NK-92 treated with Interleukin-12 subunit alpha and Interleukin-12 subunit beta, amount 100 ng/mL, for 24 hours (cell line): ENCODE data around the gene MFSD1.

Experiments
- DNase-seq: peaks from one replicate; lab custom pipeline; 2025; lab: John Stamatoyannopoulos, UW

Gene MFSD1

DNA sequence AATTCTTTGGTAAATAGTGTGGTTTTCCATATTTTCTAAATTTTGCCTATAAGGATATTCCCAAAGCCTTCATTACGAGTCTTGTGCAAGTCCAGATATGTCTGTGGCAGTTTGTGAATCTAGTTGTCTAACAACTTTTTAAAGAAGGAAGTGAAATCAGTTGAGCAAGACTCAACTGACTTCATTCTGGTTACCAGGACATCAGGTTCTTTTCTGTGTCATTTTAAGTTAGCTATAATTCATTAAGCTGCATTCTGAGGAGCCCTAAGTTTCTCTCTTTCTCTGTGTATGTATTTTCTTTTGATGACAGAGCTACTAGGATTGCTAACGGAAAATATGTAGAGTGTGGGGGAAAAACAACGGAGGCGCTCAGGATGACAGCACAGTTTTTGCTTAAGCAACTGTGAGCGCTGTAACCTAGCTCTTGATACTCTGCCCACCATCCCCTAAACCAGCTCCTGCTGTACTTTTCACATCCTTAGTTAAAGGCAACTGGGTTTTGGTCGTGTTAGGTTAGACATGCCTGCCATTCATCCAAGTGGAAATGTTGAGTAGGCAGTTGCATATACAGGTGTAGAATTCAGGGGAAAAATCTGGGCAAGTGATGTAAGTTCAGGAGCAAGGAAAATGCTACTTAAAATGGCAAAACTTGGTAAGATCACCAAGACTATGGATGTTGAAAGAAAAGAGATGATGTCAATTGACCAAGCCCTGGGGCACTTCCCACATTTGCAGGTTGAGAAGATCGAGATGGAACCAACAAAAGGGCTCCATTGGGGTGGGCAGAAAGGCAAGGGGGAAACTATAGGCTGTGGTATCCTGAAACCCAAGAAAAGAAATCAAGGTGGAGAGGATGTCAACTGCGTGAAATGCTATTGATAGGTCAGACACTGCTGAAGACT lies 9.2 kb downstream of the MFSD1 start:
- no peak for DNase-seq

DNA sequence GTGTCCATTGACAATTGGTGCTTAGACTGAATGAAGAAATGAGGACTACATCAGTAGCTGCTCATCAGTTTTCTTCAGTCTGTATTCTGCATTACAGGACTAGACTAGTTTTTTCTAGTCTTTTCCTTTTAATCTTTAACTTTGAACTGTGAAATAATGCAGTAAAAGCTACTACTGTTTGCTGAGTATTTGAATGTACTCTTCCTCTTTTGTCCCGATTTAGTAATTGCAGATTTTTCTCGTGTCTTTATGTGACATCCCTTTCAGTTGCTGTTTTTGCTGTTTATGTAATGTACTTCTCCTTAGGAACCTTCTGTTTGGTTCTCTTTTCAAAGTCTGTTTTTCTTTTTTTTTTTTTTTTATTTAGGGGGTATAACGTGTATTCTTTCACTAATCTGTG lies 17.4 kb downstream of the MFSD1 start:
- no peak for DNase-seq

DNA sequence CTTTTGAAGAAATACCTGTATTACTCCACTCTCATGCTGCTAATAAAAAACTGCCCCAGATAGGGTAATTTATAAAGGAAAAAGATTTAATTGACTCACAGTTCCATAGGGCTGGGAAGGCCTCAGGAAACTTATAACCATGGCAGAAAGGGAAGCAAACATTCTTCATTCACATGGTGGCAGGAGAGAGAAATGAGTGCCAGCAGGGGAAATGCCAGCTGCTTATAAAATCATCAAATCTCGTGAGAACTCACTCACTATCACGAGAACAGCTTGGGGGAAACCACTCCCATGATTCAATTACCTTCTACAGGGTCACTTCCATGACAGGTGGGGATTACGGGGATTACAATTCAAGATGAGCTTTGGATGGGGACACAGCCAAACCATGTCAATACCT lies 18.7 kb downstream of the MFSD1 start:
- no peak for DNase-seq

DNA sequence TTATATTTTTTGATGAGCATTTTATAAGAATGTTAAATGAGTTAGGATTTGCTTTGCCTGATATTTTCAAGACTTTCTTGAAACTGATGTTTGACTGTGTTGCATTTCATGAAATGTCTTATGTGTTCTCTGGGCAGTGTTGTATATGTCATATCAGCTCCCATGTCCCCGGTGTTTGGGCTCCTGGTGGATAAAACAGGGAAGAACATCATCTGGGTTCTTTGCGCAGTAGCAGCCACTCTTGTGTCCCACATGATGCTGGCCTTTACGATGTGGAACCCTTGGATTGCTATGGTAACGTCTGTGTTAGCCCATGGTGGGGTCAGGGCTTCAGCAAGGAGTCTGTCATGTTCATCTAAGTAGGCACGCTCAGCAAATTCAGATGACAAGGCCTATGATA lies 20.0 kb downstream of the MFSD1 start:
- DNase-seq = no peak

DNA sequence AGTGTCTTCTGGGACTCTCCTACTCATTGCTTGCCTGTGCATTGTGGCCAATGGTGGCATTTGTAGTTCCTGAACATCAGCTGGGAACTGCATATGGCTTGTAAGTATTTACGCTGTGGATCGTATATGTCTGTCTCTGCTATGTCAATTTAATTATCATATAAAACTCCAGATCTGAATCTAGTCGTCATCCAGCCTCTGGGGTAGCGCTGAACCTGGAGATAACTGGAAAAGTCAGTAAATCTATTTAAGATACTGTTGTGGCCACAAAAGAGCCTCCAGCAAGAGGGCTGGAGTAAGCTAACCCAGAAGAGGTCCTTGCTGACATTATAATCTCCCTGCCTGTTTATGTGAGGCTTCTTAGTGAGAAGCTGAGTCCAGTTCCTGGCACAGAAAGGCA lies 21.6 kb downstream of the MFSD1 start:
- no peak for DNase-seq

DNA sequence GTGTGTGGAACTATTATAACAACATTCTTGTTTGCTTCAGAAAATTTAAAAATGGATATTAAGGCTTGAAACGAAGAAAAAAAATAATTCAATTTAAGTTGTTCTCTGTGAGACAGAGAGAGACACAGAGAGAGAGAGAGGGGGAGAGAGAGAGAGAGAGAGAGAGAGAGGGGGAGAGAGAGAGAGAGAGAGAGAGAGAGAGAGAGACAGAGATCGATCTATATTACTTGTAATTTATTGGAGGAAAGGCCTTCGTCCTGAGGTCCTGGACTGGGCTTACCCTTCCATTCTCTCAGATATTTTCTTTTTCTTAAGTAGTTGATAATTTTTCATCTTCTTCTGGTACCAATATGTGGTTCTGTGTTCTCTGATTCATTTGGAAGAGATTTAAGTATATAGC lies 25.9 kb downstream of the MFSD1 start:
- DNase-seq = no peak

DNA sequence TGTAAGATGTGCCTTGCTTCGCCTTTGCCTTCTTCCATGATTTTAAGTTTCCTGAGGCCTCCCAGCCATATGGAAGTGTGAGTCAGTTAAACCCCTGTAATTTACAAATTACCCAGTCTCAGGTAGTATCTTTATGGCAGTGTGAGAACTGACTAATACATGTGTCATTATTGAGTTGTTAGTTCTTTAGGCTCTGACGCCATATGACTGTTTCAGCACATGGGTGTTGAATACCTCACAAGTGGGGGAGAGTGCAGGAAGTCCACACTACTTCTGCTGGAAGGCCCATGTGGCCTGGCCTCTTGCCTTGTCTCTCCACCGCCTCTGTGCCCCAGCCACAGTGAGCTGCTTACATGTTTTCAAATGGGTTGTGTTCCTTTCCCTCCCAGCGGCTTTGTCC lies 28.5 kb downstream of the MFSD1 start:
- DNase-seq = no peak

DNA sequence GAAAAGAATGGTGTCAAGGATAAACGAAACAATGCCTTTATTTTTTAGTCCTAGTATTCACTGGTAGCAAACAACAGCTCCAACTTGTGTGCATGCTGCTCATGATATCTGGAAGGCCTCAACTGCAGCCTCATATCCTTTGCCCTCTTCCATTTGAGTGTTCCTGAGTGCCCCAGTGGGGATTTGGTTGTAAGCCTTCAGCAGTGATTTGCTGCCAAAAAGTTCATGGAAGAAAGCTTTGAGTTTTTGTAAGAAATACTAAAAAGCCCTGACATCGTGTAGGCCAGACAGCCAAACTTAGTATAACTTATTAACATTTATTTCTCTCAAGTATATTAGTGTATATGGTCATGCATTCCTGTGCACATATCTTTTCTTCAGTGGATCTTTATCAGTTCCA lies 30.0 kb downstream of the MFSD1 start:
- no peak for DNase-seq

DNA sequence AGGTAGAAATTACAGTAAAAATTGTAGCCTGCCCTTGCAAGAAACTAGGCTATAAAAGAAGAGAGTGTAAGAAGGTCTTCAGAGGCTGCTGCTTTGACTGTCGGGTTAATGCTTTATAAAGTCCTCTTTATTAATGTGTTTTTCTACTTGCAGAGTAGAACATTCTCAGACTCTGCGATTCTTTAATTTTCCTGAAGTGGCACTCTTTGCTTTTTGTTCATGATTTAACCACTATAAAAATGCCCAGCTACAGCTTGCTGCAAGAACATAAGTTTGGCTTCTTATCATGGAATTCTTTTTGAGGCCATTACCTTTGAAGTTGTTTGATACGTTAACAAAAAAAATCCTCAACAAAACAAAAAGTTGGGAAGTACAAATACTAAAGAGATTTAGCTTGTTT lies 33.8 kb downstream of the MFSD1 start:
- no peak for DNase-seq

DNA sequence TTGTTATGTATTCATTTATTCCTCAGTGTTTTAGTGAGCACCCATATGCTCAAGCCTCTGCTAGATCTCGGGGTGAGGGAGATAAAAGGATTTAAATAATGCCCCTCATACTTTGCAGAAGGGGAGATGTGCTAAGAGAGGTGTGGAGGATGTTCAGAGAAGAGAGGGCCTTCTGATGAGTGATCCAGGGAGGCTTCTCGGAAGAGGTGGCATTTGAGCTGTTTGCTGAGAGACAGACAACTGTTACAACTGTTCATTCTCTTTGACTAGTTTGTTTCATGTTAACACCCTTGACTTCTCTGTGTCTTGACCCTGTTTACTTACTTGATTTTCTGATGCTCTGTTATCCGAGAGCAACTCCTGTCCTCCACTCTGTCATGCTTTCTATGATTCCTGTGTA lies 34.5 kb downstream of the MFSD1 start:
- DNase-seq = no peak

DNA sequence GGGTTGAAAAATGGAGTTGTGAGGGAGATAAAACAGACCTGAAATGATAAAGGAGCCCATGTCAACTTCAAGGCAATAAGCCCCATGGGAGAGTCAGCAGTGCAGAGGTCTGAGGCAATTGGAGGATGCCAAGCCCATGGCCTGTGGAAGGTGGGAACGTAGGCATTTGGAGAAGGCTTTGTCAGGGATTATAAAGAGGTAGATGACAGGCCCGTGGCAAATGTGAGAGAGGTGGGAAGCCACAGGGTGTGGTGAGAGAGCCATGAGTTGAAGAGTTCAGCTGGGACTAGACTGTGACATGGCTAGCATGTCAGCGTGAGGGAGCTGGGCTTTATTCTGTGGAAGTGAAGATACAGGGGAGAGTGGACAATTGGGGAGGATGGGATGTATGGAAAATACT lies 35.4 kb downstream of the MFSD1 start:
- no peak for DNase-seq

DNA sequence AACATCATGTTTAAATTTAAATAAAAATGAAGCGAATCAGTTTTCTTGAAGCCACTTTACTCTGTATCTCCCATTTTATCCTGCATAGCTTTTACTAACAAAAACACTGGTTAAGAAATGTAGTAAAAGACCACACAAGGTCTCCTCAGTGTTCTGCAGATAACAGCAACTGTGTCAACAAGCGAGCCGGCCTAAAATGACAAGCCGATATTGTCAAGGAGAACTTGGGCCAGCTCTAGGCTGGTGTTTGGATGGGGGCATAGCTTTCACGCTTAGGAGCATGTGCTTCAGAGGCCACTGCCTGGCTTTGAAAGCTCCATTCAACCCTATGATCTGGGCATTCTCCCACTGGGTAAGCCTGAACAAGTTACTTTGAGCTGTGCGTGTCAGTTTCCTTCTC lies 38.1 kb downstream of the MFSD1 start:
- no peak for DNase-seq

DNA sequence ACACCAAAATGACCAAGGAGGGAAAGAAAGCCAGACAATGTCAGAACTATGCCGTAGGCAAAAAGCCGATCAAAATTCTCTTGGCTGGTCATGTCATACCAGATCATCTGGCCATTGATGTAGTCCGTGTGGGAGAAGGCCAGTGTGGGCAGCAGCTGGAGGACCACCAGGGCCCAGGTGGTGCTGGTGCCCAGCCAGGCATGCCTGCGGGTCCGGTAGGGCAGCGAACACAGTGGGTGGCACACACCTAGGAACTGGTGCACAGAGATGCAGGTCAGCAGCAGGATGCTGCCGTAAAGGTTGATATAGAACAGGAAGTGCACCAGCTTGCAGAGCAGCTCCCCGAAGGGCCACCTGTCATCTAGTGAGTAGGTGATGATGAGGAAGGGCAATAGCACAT lies 39.5 kb downstream of the MFSD1 start:
- DNase-seq = no peak

DNA sequence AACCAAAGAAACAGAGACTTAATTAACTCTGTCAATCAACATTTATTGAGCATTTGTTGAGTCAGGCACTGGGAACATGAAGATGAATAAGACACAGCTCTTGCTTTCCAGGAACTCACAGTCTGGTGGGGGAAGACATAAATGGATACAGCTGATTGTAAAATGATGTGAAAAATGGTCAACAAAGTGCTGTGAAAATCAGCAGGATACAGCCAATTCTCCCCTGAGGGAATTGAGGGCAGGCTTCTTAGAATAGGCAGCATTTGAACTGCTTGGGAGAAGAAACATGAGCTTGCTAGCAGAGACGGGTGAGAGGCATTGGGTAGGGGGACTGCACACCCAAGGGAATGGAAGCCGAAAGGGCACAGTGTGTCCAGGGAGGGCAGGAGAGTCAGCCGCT lies 41.1 kb downstream of the MFSD1 start:
- no peak for DNase-seq

DNA sequence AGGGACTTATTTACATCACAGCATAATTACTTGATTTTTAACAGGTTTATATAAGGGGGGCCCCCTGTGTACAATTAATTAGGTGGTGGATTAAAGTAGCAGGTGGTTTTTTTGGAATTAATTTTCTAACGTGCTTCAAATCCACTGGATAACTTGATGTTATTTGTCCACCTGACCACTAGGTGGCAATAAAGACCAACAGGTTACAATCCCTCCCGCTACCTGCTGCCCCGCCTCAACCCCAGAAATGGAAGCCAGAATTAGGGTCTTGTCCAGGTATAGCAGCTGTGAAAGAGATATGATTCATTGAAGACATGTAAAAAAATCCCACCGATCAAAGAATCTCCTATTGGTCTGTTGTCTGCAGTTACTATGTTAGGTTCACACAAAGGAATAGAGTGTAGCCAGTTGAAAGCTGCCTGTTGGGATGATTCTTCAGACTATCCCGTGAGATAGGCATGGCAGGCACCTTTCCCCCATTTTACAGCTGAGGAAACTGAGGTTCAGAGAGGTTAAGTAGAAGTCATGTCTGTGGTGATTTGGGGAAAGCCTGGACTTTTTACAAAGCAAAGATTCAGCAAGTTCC lies 44.0 kb downstream of the MFSD1 start:
- DNase-seq = no peak

DNA sequence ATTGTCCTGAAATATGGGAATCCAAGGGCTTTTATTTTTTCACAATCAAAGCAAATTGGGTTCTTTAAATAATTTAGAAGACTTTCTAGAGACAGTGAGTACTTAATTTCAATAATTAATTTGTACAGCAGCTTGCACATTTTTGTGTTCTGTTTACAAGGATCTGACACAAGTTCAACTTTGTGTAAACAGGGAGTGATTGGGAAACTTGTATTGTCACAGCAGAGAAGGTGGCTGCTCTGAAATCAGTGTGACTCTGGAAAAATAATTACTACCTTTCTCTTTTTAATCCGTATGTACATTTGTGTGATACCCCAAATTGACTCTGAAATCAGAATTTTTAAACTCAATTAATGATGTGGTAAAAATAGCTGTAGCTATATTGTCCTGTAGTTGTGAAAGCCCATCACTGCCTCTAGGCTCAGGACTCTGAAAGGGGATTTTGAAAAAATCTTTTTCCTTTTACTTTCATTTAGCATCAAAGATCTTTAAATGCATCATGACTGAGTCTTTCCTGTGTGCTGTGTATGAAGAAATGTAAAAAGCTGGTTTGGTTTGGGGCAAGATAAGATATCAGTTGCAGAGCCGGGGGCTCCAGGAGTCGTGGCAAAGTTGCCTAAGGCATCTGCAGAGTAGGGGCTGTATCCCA lies 45.1 kb downstream of the MFSD1 start:
- DNase-seq = no peak

DNA sequence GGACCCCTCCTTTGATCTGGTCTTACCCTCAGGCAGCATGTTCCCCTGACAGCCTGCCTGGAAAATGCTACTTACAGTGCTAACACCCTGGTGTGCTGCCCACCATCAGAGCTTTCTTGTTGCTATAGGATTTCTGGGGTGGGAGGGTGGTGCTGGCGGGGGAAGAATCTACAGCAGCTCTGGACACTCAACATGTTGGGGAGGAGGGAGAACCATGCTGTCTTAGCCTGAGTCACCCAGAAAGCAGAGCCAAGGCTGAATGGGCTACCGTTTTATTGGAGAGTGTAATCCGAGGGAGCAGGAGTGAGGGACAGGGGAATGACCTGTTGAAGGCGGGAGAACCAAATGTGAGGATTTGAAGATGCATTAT lies 45.6 kb downstream of the MFSD1 start:
- no peak for DNase-seq

DNA sequence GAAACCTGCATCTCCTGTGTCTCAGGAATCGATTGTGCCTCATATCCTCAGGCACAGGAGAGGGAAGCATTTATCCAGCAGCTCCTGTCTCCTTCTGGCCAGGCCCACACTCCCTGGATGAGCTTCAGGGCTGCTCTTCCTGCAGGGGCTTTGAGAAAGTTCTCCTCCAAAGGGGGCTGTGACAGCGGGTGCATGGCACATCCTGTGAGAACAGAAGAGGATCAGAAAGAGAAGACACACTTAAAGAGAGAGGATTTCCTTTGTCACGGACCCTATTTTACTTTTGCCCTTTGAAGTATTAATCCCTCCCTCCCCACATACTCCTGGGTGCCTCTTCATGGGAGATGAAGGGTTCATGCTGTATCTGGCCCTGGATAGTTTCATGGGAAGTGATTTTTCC lies 46.0 kb downstream of the MFSD1 start:
- no peak for DNase-seq

DNA sequence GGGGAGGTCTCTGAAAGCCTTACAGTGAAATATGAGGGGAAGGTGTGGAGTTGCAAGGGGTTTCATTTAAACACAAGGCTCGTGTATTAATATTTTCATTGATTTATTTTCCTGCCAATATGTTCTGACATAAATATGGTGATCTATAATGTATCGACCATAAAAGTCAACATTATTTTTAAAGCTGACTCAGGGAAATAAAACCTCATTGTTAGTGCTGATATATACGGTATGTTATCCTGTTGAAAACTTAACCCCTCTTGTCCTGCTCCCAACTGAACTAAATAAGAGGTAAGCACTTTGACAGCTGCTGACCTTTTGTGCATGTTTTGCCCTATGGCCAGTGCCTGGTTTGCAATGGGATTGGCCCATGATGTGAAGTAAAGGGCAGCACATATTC lies 47.9 kb downstream of the MFSD1 start:
- no peak for DNase-seq

DNA sequence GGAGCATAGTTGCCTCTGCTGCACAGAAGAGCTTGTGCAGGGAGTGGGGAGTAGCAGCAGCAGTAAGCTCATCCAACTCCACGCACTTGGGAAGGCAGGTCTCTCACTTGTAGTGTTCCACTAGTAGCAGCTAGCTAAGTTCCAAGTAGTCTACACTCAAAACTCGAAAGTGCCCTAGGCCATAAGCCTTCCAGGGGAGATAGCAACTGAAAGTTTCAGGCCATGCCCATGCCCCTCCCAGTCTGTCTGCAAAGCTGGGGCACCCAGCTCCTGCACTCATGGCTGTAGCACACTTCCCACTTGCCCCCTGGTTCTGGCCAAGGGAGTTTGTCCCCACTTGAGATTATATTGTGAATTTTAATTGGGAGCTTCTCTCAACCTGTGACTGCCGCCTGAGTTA lies 57.5 kb downstream of the MFSD1 start:
- no peak for DNase-seq

DNA sequence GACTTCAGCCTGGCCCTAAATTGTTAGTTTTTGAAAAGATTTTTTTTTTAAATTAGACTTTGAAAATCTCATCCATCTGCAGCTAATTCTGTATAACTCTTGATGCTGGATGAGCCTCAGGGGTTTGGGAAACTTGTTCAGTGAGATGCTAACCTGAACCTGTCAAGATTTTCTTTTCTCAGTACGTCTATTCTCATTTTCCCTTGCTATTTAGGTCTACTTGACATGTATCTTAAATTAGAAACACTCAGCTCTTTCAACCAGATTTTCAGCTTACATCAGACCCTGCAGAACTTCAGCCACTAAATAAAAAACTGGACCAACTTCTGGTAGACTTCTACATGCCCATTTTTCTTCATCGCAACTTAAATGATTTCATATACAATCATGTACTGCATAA lies 61.4 kb downstream of the MFSD1 start:
- DNase-seq = no peak

DNA sequence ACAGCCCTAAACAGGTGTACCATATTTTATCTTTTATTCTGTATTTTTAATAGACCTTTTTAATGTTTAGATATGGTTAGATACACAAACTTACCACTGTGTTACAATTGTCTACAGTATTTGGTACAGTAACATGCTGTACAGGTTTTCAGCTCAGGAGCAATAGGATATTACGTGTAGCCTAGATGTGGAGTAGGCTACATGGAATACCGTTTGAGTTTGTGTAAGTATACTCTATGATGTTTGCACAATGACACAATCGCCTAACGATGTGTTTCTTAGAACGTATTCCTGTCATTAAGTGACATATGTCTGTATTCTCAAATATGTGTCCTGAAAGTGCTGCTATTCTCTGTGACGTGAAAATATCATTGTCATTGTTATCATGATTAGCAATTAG lies 62.6 kb downstream of the MFSD1 start:
- no peak for DNase-seq

DNA sequence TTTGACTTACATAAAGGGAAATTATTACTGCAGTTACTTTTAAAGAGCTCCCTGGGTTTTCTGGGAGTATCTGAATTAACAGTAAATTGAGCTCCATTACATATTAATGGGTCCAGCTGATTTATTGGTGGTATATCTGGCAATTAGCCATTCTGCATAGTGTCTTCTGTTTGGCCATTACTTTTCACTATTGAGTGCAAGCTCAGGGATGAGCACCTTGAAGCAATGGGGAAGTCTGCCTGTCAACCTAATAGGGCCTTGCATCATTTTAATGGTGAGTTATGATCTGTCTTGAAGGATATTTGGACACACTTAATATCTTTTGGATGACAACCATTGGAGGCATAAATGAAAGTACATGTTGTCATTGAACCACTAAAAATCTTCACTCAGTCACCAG lies 73.8 kb downstream of the MFSD1 start:
- no peak for DNase-seq
